ENCODE results near the gene CHST3. TPM values are rescaled to one million over a fixed set of nuclear protein-coding genes. Genes with fewer than 3 reads are reported as not detected.

CHST3 gene
- polyA plus RNA-seq, 1 experiment, result 20.9 TPM

DNA sequence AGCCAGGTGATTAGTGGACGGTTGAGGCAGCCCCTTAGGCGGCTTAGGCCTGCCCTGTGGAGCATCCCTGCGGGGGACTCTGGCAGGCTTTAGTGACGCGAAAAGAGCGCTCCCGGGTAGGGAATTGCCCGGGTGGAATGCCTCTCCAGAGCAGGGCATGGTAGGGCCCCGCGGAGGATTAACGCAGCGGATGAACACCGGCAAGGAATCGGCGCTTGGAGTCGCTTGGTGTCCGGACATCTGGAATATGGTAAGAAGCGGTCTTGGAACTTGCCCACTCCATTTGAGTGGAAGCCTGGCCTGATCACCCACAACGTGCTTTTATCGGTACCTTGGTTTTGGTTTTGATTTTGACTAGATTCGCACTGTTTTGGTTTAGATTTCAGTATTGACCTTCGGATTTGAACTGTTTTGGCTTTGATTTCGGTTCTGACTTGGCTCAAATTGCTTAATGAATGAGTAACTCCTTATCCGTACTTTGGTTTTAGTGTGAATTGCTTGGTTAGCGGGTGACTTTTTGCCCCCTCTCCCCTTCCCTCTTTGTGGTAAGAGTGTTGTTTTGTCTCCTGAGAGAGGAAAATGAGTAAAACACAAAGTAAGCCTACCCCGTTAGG, 24.2 kb upstream of the CHST3 start:
- Histone ChIP-seq H3K27me3 (ENCODE audit: control insufficient read depth, insufficient read depth, low read length) (no peaks in the 10 kb centered on the region), H3K4me3 (ENCODE audit: low read depth, low read length) (no peak overlapping the region), H3K36me3 (ENCODE audit: control insufficient read depth, insufficient read depth, low read length) (no peaks in the 10 kb centered on the region)
- TF ChIP-seq, protein P1, sequence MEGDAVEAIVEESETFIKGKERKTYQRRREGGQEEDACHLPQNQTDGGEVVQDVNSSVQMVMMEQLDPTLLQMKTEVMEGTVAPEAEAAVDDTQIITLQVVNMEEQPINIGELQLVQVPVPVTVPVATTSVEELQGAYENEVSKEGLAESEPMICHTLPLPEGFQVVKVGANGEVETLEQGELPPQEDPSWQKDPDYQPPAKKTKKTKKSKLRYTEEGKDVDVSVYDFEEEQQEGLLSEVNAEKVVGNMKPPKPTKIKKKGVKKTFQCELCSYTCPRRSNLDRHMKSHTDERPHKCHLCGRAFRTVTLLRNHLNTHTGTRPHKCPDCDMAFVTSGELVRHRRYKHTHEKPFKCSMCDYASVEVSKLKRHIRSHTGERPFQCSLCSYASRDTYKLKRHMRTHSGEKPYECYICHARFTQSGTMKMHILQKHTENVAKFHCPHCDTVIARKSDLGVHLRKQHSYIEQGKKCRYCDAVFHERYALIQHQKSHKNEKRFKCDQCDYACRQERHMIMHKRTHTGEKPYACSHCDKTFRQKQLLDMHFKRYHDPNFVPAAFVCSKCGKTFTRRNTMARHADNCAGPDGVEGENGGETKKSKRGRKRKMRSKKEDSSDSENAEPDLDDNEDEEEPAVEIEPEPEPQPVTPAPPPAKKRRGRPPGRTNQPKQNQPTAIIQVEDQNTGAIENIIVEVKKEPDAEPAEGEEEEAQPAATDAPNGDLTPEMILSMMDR (IDR thresholded peaks at IDR 0.05; ENCODE audit: insufficient read depth, low read depth, low read length), result no peak
- CTCF ChIA-PET, result interaction anchor here (1.5 kb wide), 1 partner anchor 43 kb away, joined by 4 read pairs; no protein-coding TSS in a partner anchor
- DNase-seq (ENCODE audit: low read depth), result no peak
- POLR2A ChIA-PET, result no interaction called here

DNA sequence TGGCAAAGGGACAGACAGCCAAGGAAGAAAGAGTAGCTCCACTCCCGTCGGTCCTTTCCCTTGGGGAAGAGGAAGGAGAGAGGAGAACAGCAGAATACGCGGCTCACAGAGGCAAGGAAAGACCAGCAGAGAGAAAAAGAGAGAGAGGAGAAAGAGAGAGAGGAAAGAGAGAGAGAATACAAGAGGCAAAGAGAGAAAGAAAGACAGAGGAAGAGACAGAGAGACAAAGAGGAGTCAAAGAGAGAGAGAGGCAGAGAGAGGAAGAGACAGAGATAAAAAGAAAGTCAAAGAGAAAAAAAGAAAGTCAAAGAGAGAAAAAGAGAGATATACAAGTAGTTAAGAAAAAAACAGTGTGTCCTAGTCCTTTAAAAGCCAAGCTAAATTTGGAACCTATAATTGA, 23.4 kb upstream of the CHST3 start:
- ChIA-PET POLR2A (no interaction called here), CTCF (interaction anchor here (1.5 kb wide), 1 partner anchor 44 kb away, joined by 4 read pairs; no protein-coding TSS in a partner anchor)
- no peak overlapping the region for H3K4me3 ChIP-seq (ENCODE audit: low read depth, low read length)
- TF ChIP-seq, protein P1 (IDR thresholded peaks at IDR 0.05; ENCODE audit: insufficient read depth, low read depth, low read length), result no peak
- H3K27me3 ChIP-seq (ENCODE audit: control insufficient read depth, insufficient read depth, low read length), result no peaks in the 10 kb centered on the region
- DNase-seq (ENCODE audit: low read depth), result no peak
- no peaks in the 10 kb centered on the region for H3K36me3 ChIP-seq (ENCODE audit: control insufficient read depth, insufficient read depth, low read length)

DNA sequence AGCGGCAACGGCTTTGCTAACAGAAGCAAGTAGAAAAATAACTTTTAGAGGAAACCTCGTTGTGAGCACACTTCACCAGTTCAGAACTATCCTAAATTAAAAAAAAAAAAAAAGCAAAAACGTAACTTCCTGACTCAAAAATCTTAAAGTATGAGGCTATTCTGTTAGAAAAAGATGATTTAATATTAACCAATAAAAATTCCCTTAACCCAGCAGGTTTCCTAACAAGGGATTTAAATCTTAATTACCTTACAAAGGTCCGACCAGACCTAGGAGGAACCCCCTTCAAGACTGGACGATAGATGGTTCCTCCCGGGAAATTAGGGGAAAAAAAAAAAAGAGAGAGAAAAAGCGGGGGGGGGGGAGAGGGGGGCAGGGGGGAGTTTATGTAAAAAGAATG, 22.9 kb upstream of the CHST3 start:
- ChIA-PET POLR2A (no interaction called here), CTCF (interaction anchor here (1.5 kb wide), 1 partner anchor 45 kb away, joined by 4 read pairs; no protein-coding TSS in a partner anchor)
- no peaks in the 10 kb centered on the region for H3K27me3 ChIP-seq (ENCODE audit: control insufficient read depth, insufficient read depth, low read length)
- DNase-seq (ENCODE audit: low read depth), result no peak
- H3K4me3 ChIP-seq (ENCODE audit: low read depth, low read length), result no peak overlapping the region
- TF ChIP-seq, protein P1 (IDR thresholded peaks at IDR 0.05; ENCODE audit: insufficient read depth, low read depth, low read length), result no peak
- no peaks in the 10 kb centered on the region for H3K36me3 ChIP-seq (ENCODE audit: control insufficient read depth, insufficient read depth, low read length)

DNA sequence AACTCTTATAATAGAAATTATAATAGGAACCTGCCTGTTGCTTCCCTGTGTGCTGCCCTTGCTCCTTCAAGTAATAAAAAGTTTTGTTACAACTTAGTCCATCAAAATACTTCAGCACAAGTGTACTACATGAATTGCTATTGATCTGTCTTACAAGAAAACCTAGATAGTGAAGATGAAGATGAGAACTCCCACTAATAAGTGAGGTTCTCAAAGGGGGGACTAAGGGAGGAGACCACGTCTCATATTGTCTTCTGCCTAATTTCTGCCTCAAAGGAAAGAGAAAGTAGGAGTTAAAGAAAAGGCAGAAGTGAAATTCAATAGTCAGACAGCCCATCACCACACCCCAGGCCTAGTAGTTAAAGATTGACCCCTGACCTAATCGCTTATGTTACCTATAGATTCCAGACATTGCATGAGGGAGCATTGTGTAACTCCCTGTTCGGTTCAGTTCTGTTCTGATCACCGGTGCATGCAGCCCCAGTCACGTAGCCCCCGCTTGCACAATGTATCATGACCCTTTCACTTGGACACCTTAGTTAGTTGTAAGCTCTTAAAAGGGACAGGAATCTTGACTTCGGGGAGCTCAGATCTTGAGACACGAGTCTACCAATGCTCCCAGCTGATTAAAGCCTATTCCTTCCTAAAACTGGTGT, 18.2 kb upstream of the CHST3 start:
- POLR2A ChIA-PET, result no interaction called here
- DNase-seq (ENCODE audit: low read depth), result no peak
- peaks cover 4% of the 10 kb centered on the region for H3K27me3 ChIP-seq (ENCODE audit: control insufficient read depth, insufficient read depth, low read length)
- CTCF ChIA-PET, result interaction anchor here (2.9 kb wide), 1 partner anchor 11 kb away, joined by 14 read pairs; no protein-coding TSS in a partner anchor
- no peaks in the 10 kb centered on the region for H3K36me3 ChIP-seq (ENCODE audit: control insufficient read depth, insufficient read depth, low read length)
- H3K4me3 ChIP-seq (ENCODE audit: low read depth, low read length), result no peak overlapping the region
- TF ChIP-seq, protein P1 (IDR thresholded peaks at IDR 0.05; ENCODE audit: insufficient read depth, low read depth, low read length), result no peak

DNA sequence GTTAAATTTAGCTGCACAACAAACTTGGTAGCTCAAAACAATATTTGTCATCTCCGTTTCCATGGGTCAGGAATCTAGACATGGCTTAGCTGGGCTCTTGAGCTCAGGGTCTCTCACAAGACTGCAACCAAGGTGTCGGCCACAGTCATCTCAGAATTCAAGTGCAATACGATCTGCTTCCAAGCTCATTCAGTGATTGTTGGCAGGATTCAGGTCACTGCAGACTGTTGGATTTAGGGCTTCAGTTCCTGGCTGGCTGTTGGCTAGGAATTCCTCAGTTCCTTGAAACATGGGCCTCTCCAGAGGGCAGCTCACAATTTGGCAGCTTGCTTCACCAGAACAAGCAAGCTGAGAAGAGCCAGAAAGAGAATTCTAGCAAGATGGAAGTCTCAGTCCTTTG, 17.5 kb upstream of the CHST3 start:
- DNase-seq (ENCODE audit: low read depth), result no peak
- no peaks in the 10 kb centered on the region for H3K36me3 ChIP-seq (ENCODE audit: control insufficient read depth, insufficient read depth, low read length)
- H3K4me3 ChIP-seq (ENCODE audit: low read depth, low read length), result no peak overlapping the region
- H3K27me3 ChIP-seq (ENCODE audit: control insufficient read depth, insufficient read depth, low read length), result peaks cover 4% of the 10 kb centered on the region
- CTCF ChIA-PET, result interaction anchor here (1.1 to 2.9 kb wide), 2 partner anchors 10 to 13 kb away, joined by 4 to 14 read pairs; no protein-coding TSS in a partner anchor
- POLR2A ChIA-PET, result no interaction called here
- TF ChIP-seq, protein P1 (IDR thresholded peaks at IDR 0.05; ENCODE audit: insufficient read depth, low read depth, low read length), result no peak
